ENCODE results near the gene S100A12.

GRCh38 chr1:153349363-153350320 is 25.8 kb downstream of the S100A12 start:
- TF ChIP-seq CTCF (IDR thresholded peaks at IDR 0.05; ENCODE audit: low read depth, low read length, poor library complexity, severe bottlenecking) (no peak), EZH2phosphoT487 (IDR thresholded peaks at IDR 0.05; ENCODE audit: borderline replicate concordance, low read length) (no peak)
